ENCODE measurements around the gene GP1BB.

Gene GP1BB

GRCh38 chr22:19732403-19733113, 9.2 kb downstream of the GP1BB start:
- H3K27ac ChIP-seq = no peak overlapping the region
- no peak for TF ChIP-seq CTCF (conservative IDR thresholded peaks at IDR 0.05)

GRCh38 chr22:19733755-19734154, 10.4 kb downstream of the GP1BB start:
- no peak overlapping the region for H3K27ac ChIP-seq
- TF ChIP-seq CTCF (conservative IDR thresholded peaks at IDR 0.05) = no peak

- TF ChIP-seq CTCF (conservative IDR thresholded peaks at IDR 0.05) = no peak
- no peak overlapping the region for H3K27ac ChIP-seq
Observed at GRCh38 chr22:19734163-19734562, 10.8 kb downstream of the GP1BB start.

- H3K27ac ChIP-seq = no peak overlapping the region
- no peak for TF ChIP-seq CTCF (conservative IDR thresholded peaks at IDR 0.05)
Observed at GRCh38 chr22:19734837-19735382, 11.6 kb downstream of the GP1BB start.

- no peak overlapping the region for H3K27ac ChIP-seq
- TF ChIP-seq CTCF (conservative IDR thresholded peaks at IDR 0.05) = no peak
Observed at GRCh38 chr22:19735665-19736510, 12.5 kb downstream of the GP1BB start.

- TF ChIP-seq CTCF (conservative IDR thresholded peaks at IDR 0.05) = no peak
- no peak overlapping the region for H3K27ac ChIP-seq
Observed at GRCh38 chr22:19737846-19738663, 14.7 kb downstream of the GP1BB start.
